ENCODE results near the gene IFI44L. TPM values are rescaled to one million over a fixed set of nuclear protein-coding genes. Genes with fewer than 3 reads are reported as not detected.

IFI44L gene
- total RNA-seq, 1 donor = 1.3 TPM

GRCh38 chr1:78617615-78618026, 2.6 kb upstream of the IFI44L start:
- no peak overlapping the region for H3K4me3 ChIP-seq (ENCODE audit: low read depth, low read length)
- peak; percentile 84 for DNase-seq (ENCODE audit: low read depth)
- TF ChIP-seq CTCF (IDR thresholded peaks at IDR 0.05; ENCODE audit: insufficient read depth, low read depth, low read length) = peak; percentile 90

GRCh38 chr1:78619032-78619431, 1.2 kb upstream of the IFI44L start:
- no peak for TF ChIP-seq CTCF (IDR thresholded peaks at IDR 0.05; ENCODE audit: insufficient read depth, low read depth, low read length)

DNA sequence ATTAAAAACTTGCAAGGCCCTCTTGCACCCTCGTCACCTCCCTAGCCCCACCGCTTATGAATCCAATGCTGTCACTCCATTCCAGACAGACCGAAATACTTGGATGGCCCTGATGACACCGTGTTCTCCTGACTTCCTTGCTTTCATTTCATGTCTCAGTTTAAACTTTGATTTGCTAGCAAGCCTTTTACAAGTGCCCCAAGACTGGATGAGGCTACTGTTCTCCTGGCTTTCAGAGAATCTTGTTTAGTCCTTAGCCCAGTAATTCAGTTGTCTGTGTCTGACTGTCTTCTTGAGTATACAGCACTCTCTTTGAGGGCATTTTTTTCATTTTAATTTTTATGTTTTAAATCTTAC, 824 bp upstream of the IFI44L start:
- no peak for DNase-seq (ENCODE audit: low read depth)
- TF ChIP-seq CTCF (IDR thresholded peaks at IDR 0.05; ENCODE audit: insufficient read depth, low read depth, low read length) = no peak
- no peak overlapping the region for H3K4me3 ChIP-seq (ENCODE audit: low read depth, low read length)

More at GRCh38 chr1:78619032-78619431, 1.2 kb upstream of the IFI44L start:
- DNase-seq (ENCODE audit: low read depth) = no peak
- H3K4me3 ChIP-seq (ENCODE audit: low read depth, low read length) = no peak overlapping the region

- peak overlapping the region; percentile 21 for H3K4me3 ChIP-seq (ENCODE audit: low read depth, low read length)
- no peak for TF ChIP-seq CTCF (IDR thresholded peaks at IDR 0.05; ENCODE audit: insufficient read depth, low read depth, low read length)
- no peak for DNase-seq (ENCODE audit: low read depth)
These were observed 418 bp downstream of the IFI44L start for GRCh38 chr1:78620666-78621065.

DNA sequence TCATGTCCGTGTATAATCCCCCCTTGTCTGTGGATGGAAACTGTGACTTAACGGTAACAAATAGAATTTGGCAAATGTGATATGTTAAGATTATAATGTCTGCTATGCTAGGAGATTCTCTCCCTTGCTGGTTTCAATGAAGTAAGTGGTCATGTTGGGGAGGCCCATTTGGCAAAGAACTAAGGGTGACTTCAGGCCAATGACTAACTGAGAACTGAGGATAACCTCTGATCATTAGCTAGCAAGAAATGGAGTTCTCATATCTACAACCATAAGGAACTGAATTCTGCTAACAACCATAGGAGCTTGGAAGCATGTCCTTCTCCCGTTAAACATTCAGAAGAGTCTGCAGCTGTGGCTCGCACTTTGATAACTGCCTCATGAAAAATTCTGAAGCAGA, 2.3 kb downstream of the IFI44L start:
- no peak for DNase-seq (ENCODE audit: low read depth)
- H3K4me3 ChIP-seq (ENCODE audit: low read depth, low read length) = no peak overlapping the region

GRCh38 chr1:78624035-78624434, 3.8 kb downstream of the IFI44L start:
- DNase-seq (ENCODE audit: low read depth) = no peak
- no peak for TF ChIP-seq CTCF (IDR thresholded peaks at IDR 0.05; ENCODE audit: insufficient read depth, low read depth, low read length)
- H3K4me3 ChIP-seq (ENCODE audit: low read depth, low read length) = no peak overlapping the region

More for the DNA sequence above, 2.3 kb downstream of the IFI44L start:
- TF ChIP-seq CTCF (IDR thresholded peaks at IDR 0.05; ENCODE audit: insufficient read depth, low read depth, low read length) = no peak

GRCh38 chr1:78627321-78627720, 7.1 kb downstream of the IFI44L start:
- no peak for TF ChIP-seq CTCF (IDR thresholded peaks at IDR 0.05; ENCODE audit: insufficient read depth, low read depth, low read length)
- DNase-seq (ENCODE audit: low read depth) = no peak
- H3K4me3 ChIP-seq (ENCODE audit: low read depth, low read length) = no peak overlapping the region

Data from fibroblast of villous mesenchyme (primary cell).